ENCODE measurements around the gene DPH6. TPM values are rescaled to one million over a fixed set of nuclear protein-coding genes. Genes with fewer than 3 reads are reported as not detected.
A peak's percentile ranks its signal among the peaks of the same experiment; 100 is the strongest.

The DPH6 gene
- total RNA-seq, 4 donors from 2014 or later: 17.0 to 41.3 (median 26.0) TPM

- no peaks in the 10 kb centered on the region for H3K36me3 ChIP-seq
- TF ChIP-seq CTCF (IDR thresholded peaks at IDR 0.05): no peak
- TF ChIP-seq POLR2A (IDR thresholded peaks at IDR 0.05): no peak
These were observed 2.5 kb upstream of the DPH6 start for GRCh38 chr15:35548435-35548834.

GRCh38 chr15:35547775-35548364, 1.9 kb upstream of the DPH6 start:
- peaks cover 0 to 13% (median 0%) of the 10 kb centered on the region in 4 donors for H3K4me1 ChIP-seq
- TF ChIP-seq POLR2A (IDR thresholded peaks at IDR 0.05) (no peak), CTCF (IDR thresholded peaks at IDR 0.05) (no peak)
- DNase-seq: no peak
- H3K27me3 ChIP-seq: no peaks in the 10 kb centered on the region
- H3K9me3 ChIP-seq: no peaks in the 10 kb centered on the region
- no peak overlapping the region for H3K4me3 ChIP-seq
- no peak overlapping the region for H3K27ac ChIP-seq
- H3K36me3 ChIP-seq: no peaks in the 10 kb centered on the region

More at GRCh38 chr15:35548435-35548834, 2.5 kb upstream of the DPH6 start:
- Histone ChIP-seq H3K4me1 (peaks cover 0 to 13% (median 0%) of the 10 kb centered on the region in 4 donors), H3K27me3 (no peaks in the 10 kb centered on the region), H3K27ac (no peak overlapping the region), H3K4me3 (no peak overlapping the region), H3K9me3 (no peaks in the 10 kb centered on the region)
- no peak for DNase-seq

- H3K9me3 ChIP-seq: no peaks in the 10 kb centered on the region
- no peak for DNase-seq
- no peaks in the 10 kb centered on the region for H3K27me3 ChIP-seq
- H3K4me3 ChIP-seq: peak overlapping the region; percentile 66 to 77 (median 70)
- H3K36me3 ChIP-seq: no peaks in the 10 kb centered on the region
- TF ChIP-seq POLR2A (IDR thresholded peaks at IDR 0.05) (no peak), CTCF (IDR thresholded peaks at IDR 0.05) (no peak)
- H3K27ac ChIP-seq: peak overlapping the region; percentile 87 to 95 (median 92)
- peaks cover 0 to 13% (median 0%) of the 10 kb centered on the region in 4 donors for H3K4me1 ChIP-seq
These were observed 781 bp upstream of the DPH6 start for GRCh38 chr15:35546511-35547381.

GRCh38 chr15:35545316-35545823, 595 bp downstream of the DPH6 start:
- Histone ChIP-seq H3K4me1 (peaks cover 0 to 13% (median 0%) of the 10 kb centered on the region in 4 donors), H3K9me3 (no peaks in the 10 kb centered on the region), H3K27me3 (no peaks in the 10 kb centered on the region), H3K4me3 (peak overlapping the region; percentile 66 to 77 (median 70)), H3K27ac (peak overlapping the region; percentile 87 to 95 (median 92)), H3K36me3 (no peaks in the 10 kb centered on the region)
- peak in 2 of 3 donors; percentile 37 to 60 for DNase-seq
- no peak for TF ChIP-seq POLR2A (IDR thresholded peaks at IDR 0.05)
- TF ChIP-seq CTCF (IDR thresholded peaks at IDR 0.05): no peak

GRCh38 chr15:35540885-35541284, 5.1 kb downstream of the DPH6 start:
- DNase-seq: no peak
- no peak overlapping the region for H3K4me3 ChIP-seq
- TF ChIP-seq POLR2A (IDR thresholded peaks at IDR 0.05): no peak
- TF ChIP-seq CTCF (IDR thresholded peaks at IDR 0.05): no peak

More at GRCh38 chr15:35540885-35541284, 5.1 kb downstream of the DPH6 start:
- no peak overlapping the region for H3K27ac ChIP-seq
- no peaks in the 10 kb centered on the region for H3K27me3 ChIP-seq
- peaks cover 0 to 7% (median 0%) of the 10 kb centered on the region in 3 donors for H3K36me3 ChIP-seq
- peaks cover 0 to 8% (median 0%) of the 10 kb centered on the region in 4 donors for H3K4me1 ChIP-seq
- no peaks in the 10 kb centered on the region for H3K9me3 ChIP-seq

All from Peyer's patch (tissue), 4 donors.